ENCODE measurements around the gene NPAS2. TPM values are rescaled to one million over a fixed set of nuclear protein-coding genes. Genes with fewer than 3 reads are reported as not detected.

Gene NPAS2
- total RNA-seq, 1 experiment from 2014 or later: 12.3 TPM

- H3K27ac Mint-ChIP-seq (ENCODE audit: low read depth, unreplicated experiment): peak overlapping the region; percentile 5
- no peaks in the 10 kb centered on the region for H3K27me3 Mint-ChIP-seq (ENCODE audit: insufficient read depth, unreplicated experiment)
- TF ChIP-seq CTCF (IDR thresholded peaks at IDR 0.05; ENCODE audit: unreplicated experiment): no peak
- no peak for DNase-seq (ENCODE audit: unreplicated experiment)
- no peak overlapping the region for H3K4me3 Mint-ChIP-seq (ENCODE audit: unreplicated experiment)
- no peaks in the 10 kb centered on the region for H3K4me1 Mint-ChIP-seq (ENCODE audit: insufficient read depth, unreplicated experiment)
- H3K9me3 Mint-ChIP-seq (ENCODE audit: unreplicated experiment): no peaks in the 10 kb centered on the region
- intact Hi-C loops (cut with micrococcal nuclease): no loop called here
- H3K36me3 Mint-ChIP-seq (ENCODE audit: insufficient read depth, unreplicated experiment): peaks cover 10% of the 10 kb centered on the region
- POLR2A ChIA-PET: interaction anchor here (1.3 to 2.0 kb wide), 2 partner anchors 12 to 260 kb away, joined by 3 to 5 read pairs; partner anchors contain the start of gene RPL31
- CTCF ChIA-PET: interaction anchor here (1.2 to 7.5 kb wide), 3 partner anchors 13 to 381 kb away, joined by 3 to 109 read pairs (median 5); no protein-coding TSS in a partner anchor
- BruUV-seq (replicated peaks): no TSS peak
Measured at GRCh38 chr2:100990166-100990565, 170.2 kb downstream of the NPAS2 start.

GRCh38 chr2:100990650-100991403 is 170.9 kb downstream of the NPAS2 start:
- POLR2A ChIA-PET: interaction anchor here (2.0 kb wide), 1 partner anchor 11 kb away, joined by 5 read pairs; the partner anchor contains the start of gene RPL31
- Mint-ChIP-seq H3K27me3 (ENCODE audit: insufficient read depth, unreplicated experiment) (no peaks in the 10 kb centered on the region), H3K9me3 (ENCODE audit: unreplicated experiment) (no peaks in the 10 kb centered on the region), H3K4me3 (ENCODE audit: unreplicated experiment) (no peak overlapping the region), H3K36me3 (ENCODE audit: insufficient read depth, unreplicated experiment) (peaks cover 14% of the 10 kb centered on the region), H3K27ac (ENCODE audit: low read depth, unreplicated experiment) (peak overlapping the region; percentile 5), H3K4me1 (ENCODE audit: insufficient read depth, unreplicated experiment) (no peaks in the 10 kb centered on the region)
- CTCF ChIA-PET: interaction anchor here (0.6 to 7.5 kb wide), 4 partner anchors 13 to 381 kb away, joined by 3 to 109 read pairs (median 4); no protein-coding TSS in a partner anchor
- TF ChIP-seq CTCF (IDR thresholded peaks at IDR 0.05; ENCODE audit: unreplicated experiment): no peak
- BruUV-seq (replicated peaks): no TSS peak
- intact Hi-C loops (cut with micrococcal nuclease): no loop called here
- no peak for DNase-seq (ENCODE audit: unreplicated experiment)

- H3K9me3 Mint-ChIP-seq (ENCODE audit: unreplicated experiment): no peaks in the 10 kb centered on the region
Measured at GRCh38 chr2:100991404-100991773, 171.4 kb downstream of the NPAS2 start.

More at GRCh38 chr2:100991404-100991773, 171.4 kb downstream of the NPAS2 start:
- ChIA-PET CTCF (interaction anchor here (0.6 to 7.5 kb wide), 3 partner anchors 12 to 382 kb away, joined by 3 to 109 read pairs (median 4); no protein-coding TSS in a partner anchor), POLR2A (interaction anchor here (2.0 kb wide), 1 partner anchor 10 kb away, joined by 5 read pairs; the partner anchor contains the start of gene RPL31)
- no peak overlapping the region for H3K4me3 Mint-ChIP-seq (ENCODE audit: unreplicated experiment)
- peaks cover 15% of the 10 kb centered on the region for H3K36me3 Mint-ChIP-seq (ENCODE audit: insufficient read depth, unreplicated experiment)
- no peak overlapping the region for H3K27ac Mint-ChIP-seq (ENCODE audit: low read depth, unreplicated experiment)
- BruUV-seq (replicated peaks): no TSS peak
- H3K4me1 Mint-ChIP-seq (ENCODE audit: insufficient read depth, unreplicated experiment): no peaks in the 10 kb centered on the region
- no peak for TF ChIP-seq CTCF (IDR thresholded peaks at IDR 0.05; ENCODE audit: unreplicated experiment)
- DNase-seq (ENCODE audit: unreplicated experiment): no peak
- intact Hi-C loops (cut with micrococcal nuclease): no loop called here
- H3K27me3 Mint-ChIP-seq (ENCODE audit: insufficient read depth, unreplicated experiment): no peaks in the 10 kb centered on the region

All from MCF 10A (cell line).